GM23338 (cell line): ENCODE measurements around the gene BECN2. TPM values are rescaled to one million over a fixed set of nuclear protein-coding genes. Genes with fewer than 3 reads are reported as not detected.

Experiments used
- ATAC-seq: fragments of 200-7000 bp; cut with Tn5 transposase; 3 replicates; pipeline ENCODE4 v1.9.1; 2020
- DNase-seq: peaks from one replicate; pipeline ENCODE4 v3.0.0-alpha.2; 2015; ENCODE audit warnings: low spot score
- H2AFZ ChIP-seq: fragments of 200-600 bp; sonication (generic); 2 replicates; pipeline ENCODE4 v1.8.0; 2016; ENCODE audit warnings: antibody characterized with exemption, mild to moderate bottlenecking, moderate library complexity
- H3F3A ChIP-seq: fragments of 200-600 bp; sonication (generic); replicated peaks from 2 replicates; pipeline ENCODE4 v1.8.0; 2017; ENCODE audit warnings: antibody characterized with exemption, mixed run types, low read depth
- H3K27ac ChIP-seq: fragments of 200-600 bp; sonication (generic); 2 replicates; pipeline ENCODE4 v1.6.1; 2016; ENCODE audit warnings: low read depth
- H3K27me3 ChIP-seq: fragments of 200-600 bp; sonication (generic); 2 replicates; pipeline ENCODE4 v1.8.0; 2016; ENCODE audit warnings: mild to moderate bottlenecking, mixed run types, moderate library complexity; ENCODE audit not compliant: insufficient read depth
- H3K36me3 ChIP-seq: fragments of 200-600 bp; sonication (generic); 2 replicates; pipeline ENCODE4 v1.8.0; 2016; ENCODE audit warnings: mild to moderate bottlenecking; ENCODE audit not compliant: insufficient read depth
- H3K4me1 ChIP-seq: fragments of 200-600 bp; sonication (generic); 2 replicates; pipeline ENCODE4 v1.8.0; 2016; ENCODE audit warnings: mild to moderate bottlenecking, moderate library complexity; ENCODE audit not compliant: insufficient read depth
- H3K4me2 ChIP-seq: fragments of 200-600 bp; sonication (generic); 2 replicates; pipeline ENCODE4 v1.7.1; 2017; ENCODE audit warnings: mixed run types
- H3K4me3 ChIP-seq: fragments of 200-600 bp; sonication (generic); 2 replicates; pipeline ENCODE4 v1.6.1; 2016; ENCODE audit warnings: mixed run types
- H3K79me2 ChIP-seq: fragments of 200-600 bp; sonication (generic); replicated peaks from 2 replicates; pipeline ENCODE4 v1.8.0; 2017; ENCODE audit warnings: mild to moderate bottlenecking; ENCODE audit not compliant: insufficient read depth
- H3K9me2 ChIP-seq: fragments of 200-600 bp; sonication (generic); 2 replicates; pipeline ENCODE4 v1.8.0; 2017; ENCODE audit not compliant: insufficient read depth
- H4K20me1 ChIP-seq: fragments of 200-600 bp; sonication (generic); replicated peaks from 2 replicates; pipeline ENCODE4 v1.8.0; 2017; ENCODE audit warnings: mild to moderate bottlenecking; ENCODE audit not compliant: insufficient read depth
- H3K27ac Mint-ChIP-seq: 2 replicates; pipeline ENCODE4 v1.8.0; 2020; ENCODE audit warnings: inconsistent platforms, mild to moderate bottlenecking, moderate library complexity, mixed read lengths
- H3K27me3 Mint-ChIP-seq: 3 replicates; pipeline ENCODE4 v1.8.0; 2022; ENCODE audit warnings: low read depth, mild to moderate bottlenecking, moderate library complexity, mixed read lengths, inconsistent platforms; ENCODE audit not compliant: insufficient read depth, poor library complexity
- H3K36me3 Mint-ChIP-seq: 3 replicates; pipeline ENCODE4 v1.8.0; 2021; ENCODE audit warnings: low read depth, mild to moderate bottlenecking, inconsistent platforms, moderate library complexity, mixed read lengths
- H3K4me1 Mint-ChIP-seq: 3 replicates; pipeline ENCODE4 v1.8.0; 2020; ENCODE audit warnings: mild to moderate bottlenecking, inconsistent platforms, mixed read lengths
- H3K4me3 Mint-ChIP-seq: 3 replicates; pipeline ENCODE4 v1.8.0; 2021; ENCODE audit warnings: moderate library complexity, mild to moderate bottlenecking, inconsistent platforms, mixed read lengths
- H3K9me3 Mint-ChIP-seq: 3 replicates; pipeline ENCODE4 v1.8.0; 2020; ENCODE audit warnings: moderate library complexity, mild to moderate bottlenecking, inconsistent platforms, mixed read lengths
- CREB1 ChIP-seq: fragments of 250-450 bp; sonication (Bioruptor Pico); IDR thresholded peaks from 2 replicates; pipeline ENCODE4 v1.5.0; 2020; ENCODE audit warnings: low read depth, mild to moderate bottlenecking, moderate library complexity
- EZH2 ChIP-seq: fragments of 200-600 bp; sonication (generic); IDR thresholded peaks from one replicate; pipeline ENCODE4 v1.8.0; 2017; ENCODE audit warnings: antibody characterized with exemption, mild to moderate bottlenecking, low read depth; ENCODE audit not compliant: unreplicated experiment
- EZH2phosphoT487 ChIP-seq: fragments of 200-600 bp; sonication (generic); IDR thresholded peaks from one replicate; pipeline ENCODE4 v1.8.1; 2018; ENCODE audit warnings: antibody characterized with exemption; ENCODE audit not compliant: unreplicated experiment
- JUNB ChIP-seq: IDR thresholded peaks from one replicate; pipeline ENCODE4 v1.6.1; 2016; ENCODE audit warnings: antibody characterized with exemption; ENCODE audit not compliant: unreplicated experiment
- NANOG ChIP-seq: IDR thresholded peaks from 2 replicates; pipeline ENCODE4 v1.6.1; 2016; ENCODE audit warnings: antibody characterized with exemption, borderline replicate concordance
- POLR2AphosphoS5 ChIP-seq: IDR thresholded peaks from 2 replicates; pipeline ENCODE4 v1.6.1; 2016; ENCODE audit warnings: antibody characterized with exemption, low read depth
- ZNF114 ChIP-seq: fragments of 250-450 bp; sonication (Bioruptor Pico); IDR thresholded peaks from 2 replicates; pipeline ENCODE4 v1.5.0; 2020; ENCODE audit warnings: mild to moderate bottlenecking, moderate library complexity
- polyA plus RNA-seq: library from polyadenylated mRNA; unstranded; fragments of >200 nt; fragmentation: Nextera tagmentation; extraction: Ambion mirVana; gene quantifications from 2 replicates; pipeline ENCODE4 v1.2.1, GENCODE V29; 2016
- total RNA-seq: library from RNA; depleted of rRNA; stranded (reverse); fragments of >200 nt; shearing (Covaris generic); gene quantifications from 2 replicates; pipeline ENCODE4 v1.2.3, GENCODE V29; 2014
- TF ChIP-seq, protein P1 (sequence below): IDR thresholded peaks from one replicate; pipeline ENCODE4 v1.6.1; 2018; ENCODE audit warnings: antibody characterized with exemption; ENCODE audit not compliant: unreplicated experiment
- TF ChIP-seq, protein P2 (sequence below), 2 experiments: fragments of 200-600 bp in 1 of 2; sonication (generic) in 1 of 2; conservative IDR thresholded peaks; 2 replicates each; pipeline versions ENCODE4 v1.5.1 to v1.6.1; 2016 to 2017; ENCODE audit warnings: antibody characterized with exemption in 2 of 2, low read depth in 2 of 2, mild to moderate bottlenecking in 2 of 2, moderate library complexity in 1 of 2

BECN2 gene
- total and polyA plus RNA-seq, 2 experiments from 2014 or later = not detected

DNA sequence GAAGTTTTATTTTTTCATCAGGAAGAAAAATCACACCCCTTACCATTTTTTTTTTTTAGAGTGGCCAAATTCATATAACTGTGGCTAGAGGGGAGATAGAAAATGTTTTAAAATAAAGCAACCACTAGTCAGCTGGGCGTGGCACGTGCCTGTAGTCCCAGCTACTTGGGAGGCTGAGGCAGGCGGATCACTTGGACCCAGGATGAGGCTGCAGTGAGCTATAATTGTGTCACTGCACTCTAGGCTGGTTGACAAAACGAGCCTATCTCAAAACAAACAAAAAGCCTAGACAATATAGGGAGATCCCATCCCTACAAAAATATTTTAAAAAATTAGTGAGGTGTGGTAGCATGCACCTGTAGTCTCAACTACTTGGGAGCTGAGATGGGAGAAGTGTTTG, 14.8 kb upstream of the BECN2 start:
- DNase-seq (no peak), ATAC-seq (no peak)
- Histone ChIP-seq H3K4me3 (no peak overlapping the region), H3K36me3 (no peaks in the 10 kb centered on the region), H3K9me2 (no peaks in the 10 kb centered on the region), H3K4me1 (no peaks in the 10 kb centered on the region), H3F3A (no peaks in the 10 kb centered on the region), H3K4me2 (no peak overlapping the region), H4K20me1 (no peaks in the 10 kb centered on the region), H3K27ac (no peak overlapping the region), H3K79me2 (no peaks in the 10 kb centered on the region), H3K27me3 (no peaks in the 10 kb centered on the region), H2AFZ (no peak overlapping the region)
- Mint-ChIP-seq H3K27me3 (peaks cover 2% of the 10 kb centered on the region), H3K36me3 (no peaks in the 10 kb centered on the region; the same call in 2 of the 3 replicates), H3K4me3 (no peak overlapping the region), H3K27ac (no peak overlapping the region), H3K9me3 (peaks cover 23% of the 10 kb centered on the region), H3K4me1 (no peaks in the 10 kb centered on the region)
- no peak for TF ChIP-seq EZH2phosphoT487
- TF ChIP-seq, protein P1, sequence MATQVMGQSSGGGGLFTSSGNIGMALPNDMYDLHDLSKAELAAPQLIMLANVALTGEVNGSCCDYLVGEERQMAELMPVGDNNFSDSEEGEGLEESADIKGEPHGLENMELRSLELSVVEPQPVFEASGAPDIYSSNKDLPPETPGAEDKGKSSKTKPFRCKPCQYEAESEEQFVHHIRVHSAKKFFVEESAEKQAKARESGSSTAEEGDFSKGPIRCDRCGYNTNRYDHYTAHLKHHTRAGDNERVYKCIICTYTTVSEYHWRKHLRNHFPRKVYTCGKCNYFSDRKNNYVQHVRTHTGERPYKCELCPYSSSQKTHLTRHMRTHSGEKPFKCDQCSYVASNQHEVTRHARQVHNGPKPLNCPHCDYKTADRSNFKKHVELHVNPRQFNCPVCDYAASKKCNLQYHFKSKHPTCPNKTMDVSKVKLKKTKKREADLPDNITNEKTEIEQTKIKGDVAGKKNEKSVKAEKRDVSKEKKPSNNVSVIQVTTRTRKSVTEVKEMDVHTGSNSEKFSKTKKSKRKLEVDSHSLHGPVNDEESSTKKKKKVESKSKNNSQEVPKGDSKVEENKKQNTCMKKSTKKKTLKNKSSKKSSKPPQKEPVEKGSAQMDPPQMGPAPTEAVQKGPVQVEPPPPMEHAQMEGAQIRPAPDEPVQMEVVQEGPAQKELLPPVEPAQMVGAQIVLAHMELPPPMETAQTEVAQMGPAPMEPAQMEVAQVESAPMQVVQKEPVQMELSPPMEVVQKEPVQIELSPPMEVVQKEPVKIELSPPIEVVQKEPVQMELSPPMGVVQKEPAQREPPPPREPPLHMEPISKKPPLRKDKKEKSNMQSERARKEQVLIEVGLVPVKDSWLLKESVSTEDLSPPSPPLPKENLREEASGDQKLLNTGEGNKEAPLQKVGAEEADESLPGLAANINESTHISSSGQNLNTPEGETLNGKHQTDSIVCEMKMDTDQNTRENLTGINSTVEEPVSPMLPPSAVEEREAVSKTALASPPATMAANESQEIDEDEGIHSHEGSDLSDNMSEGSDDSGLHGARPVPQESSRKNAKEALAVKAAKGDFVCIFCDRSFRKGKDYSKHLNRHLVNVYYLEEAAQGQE = no peak
- no peak for TF ChIP-seq POLR2AphosphoS5
- TF ChIP-seq ZNF114 (CRISPR knock-in tag) = no peak
- TF ChIP-seq CREB1 (CRISPR knock-in tag) = no peak
- TF ChIP-seq EZH2 = no peak
- TF ChIP-seq NANOG = no peak
- no peak for TF ChIP-seq JUNB

DNA sequence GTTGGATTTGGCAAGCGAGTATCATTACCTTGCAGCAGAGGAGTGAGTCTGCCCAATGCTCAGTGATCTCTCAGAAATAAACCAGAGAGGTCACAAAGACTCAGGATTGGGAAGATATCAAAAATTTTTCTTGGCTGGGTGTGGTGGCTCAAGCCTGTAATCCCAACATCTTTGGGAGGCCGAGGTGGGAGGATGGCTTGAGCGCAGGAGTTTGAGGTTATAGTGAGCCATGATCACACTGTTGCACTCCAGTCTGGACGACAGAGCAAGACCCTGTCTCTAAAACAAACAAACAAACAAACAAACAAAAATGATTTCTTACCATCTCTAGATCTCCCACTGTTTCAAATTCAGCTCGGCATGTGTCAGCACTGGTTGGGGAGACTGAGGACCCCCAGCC, 13.3 kb upstream of the BECN2 start:
- H3K27me3 Mint-ChIP-seq = peaks cover 2% of the 10 kb centered on the region
- Histone ChIP-seq H4K20me1 (no peaks in the 10 kb centered on the region), H2AFZ (peak overlapping the region; percentile 47), H3K27me3 (no peaks in the 10 kb centered on the region), H3K4me1 (no peaks in the 10 kb centered on the region), H3K4me3 (no peak overlapping the region), H3K79me2 (no peaks in the 10 kb centered on the region), H3K9me2 (no peaks in the 10 kb centered on the region), H3K36me3 (no peaks in the 10 kb centered on the region), H3F3A (no peaks in the 10 kb centered on the region), H3K4me2 (no peak overlapping the region), H3K27ac (no peak overlapping the region)
- ATAC-seq (no peak), DNase-seq (no peak)
- H3K4me1 Mint-ChIP-seq = no peaks in the 10 kb centered on the region
- no peak overlapping the region for H3K27ac Mint-ChIP-seq
- H3K36me3 Mint-ChIP-seq = no peaks in the 10 kb centered on the region; the same call in 2 of the 3 replicates
- peaks cover 11% of the 10 kb centered on the region for H3K9me3 Mint-ChIP-seq
- no peak overlapping the region for H3K4me3 Mint-ChIP-seq
- TF ChIP-seq, protein P1 = no peak
- TF ChIP-seq EZH2phosphoT487 (no peak), JUNB (no peak), CREB1 (CRISPR knock-in tag) (no peak), ZNF114 (CRISPR knock-in tag) (no peak)
- TF ChIP-seq, protein P2, sequence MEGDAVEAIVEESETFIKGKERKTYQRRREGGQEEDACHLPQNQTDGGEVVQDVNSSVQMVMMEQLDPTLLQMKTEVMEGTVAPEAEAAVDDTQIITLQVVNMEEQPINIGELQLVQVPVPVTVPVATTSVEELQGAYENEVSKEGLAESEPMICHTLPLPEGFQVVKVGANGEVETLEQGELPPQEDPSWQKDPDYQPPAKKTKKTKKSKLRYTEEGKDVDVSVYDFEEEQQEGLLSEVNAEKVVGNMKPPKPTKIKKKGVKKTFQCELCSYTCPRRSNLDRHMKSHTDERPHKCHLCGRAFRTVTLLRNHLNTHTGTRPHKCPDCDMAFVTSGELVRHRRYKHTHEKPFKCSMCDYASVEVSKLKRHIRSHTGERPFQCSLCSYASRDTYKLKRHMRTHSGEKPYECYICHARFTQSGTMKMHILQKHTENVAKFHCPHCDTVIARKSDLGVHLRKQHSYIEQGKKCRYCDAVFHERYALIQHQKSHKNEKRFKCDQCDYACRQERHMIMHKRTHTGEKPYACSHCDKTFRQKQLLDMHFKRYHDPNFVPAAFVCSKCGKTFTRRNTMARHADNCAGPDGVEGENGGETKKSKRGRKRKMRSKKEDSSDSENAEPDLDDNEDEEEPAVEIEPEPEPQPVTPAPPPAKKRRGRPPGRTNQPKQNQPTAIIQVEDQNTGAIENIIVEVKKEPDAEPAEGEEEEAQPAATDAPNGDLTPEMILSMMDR (conservative IDR thresholded peaks at IDR 0.05; ENCODE audit: low read depth in 2 of 2) = no peak
